Measurements from ENCODE around the gene KCNC2. TPM values are rescaled to one million over a fixed set of nuclear protein-coding genes. Genes with fewer than 3 reads are reported as not detected.
A peak's percentile ranks its signal among the peaks of the same experiment; 100 is the strongest.

The KCNC2 gene
- total RNA-seq, 1 experiment from 2014 or later, result not detected

DNA sequence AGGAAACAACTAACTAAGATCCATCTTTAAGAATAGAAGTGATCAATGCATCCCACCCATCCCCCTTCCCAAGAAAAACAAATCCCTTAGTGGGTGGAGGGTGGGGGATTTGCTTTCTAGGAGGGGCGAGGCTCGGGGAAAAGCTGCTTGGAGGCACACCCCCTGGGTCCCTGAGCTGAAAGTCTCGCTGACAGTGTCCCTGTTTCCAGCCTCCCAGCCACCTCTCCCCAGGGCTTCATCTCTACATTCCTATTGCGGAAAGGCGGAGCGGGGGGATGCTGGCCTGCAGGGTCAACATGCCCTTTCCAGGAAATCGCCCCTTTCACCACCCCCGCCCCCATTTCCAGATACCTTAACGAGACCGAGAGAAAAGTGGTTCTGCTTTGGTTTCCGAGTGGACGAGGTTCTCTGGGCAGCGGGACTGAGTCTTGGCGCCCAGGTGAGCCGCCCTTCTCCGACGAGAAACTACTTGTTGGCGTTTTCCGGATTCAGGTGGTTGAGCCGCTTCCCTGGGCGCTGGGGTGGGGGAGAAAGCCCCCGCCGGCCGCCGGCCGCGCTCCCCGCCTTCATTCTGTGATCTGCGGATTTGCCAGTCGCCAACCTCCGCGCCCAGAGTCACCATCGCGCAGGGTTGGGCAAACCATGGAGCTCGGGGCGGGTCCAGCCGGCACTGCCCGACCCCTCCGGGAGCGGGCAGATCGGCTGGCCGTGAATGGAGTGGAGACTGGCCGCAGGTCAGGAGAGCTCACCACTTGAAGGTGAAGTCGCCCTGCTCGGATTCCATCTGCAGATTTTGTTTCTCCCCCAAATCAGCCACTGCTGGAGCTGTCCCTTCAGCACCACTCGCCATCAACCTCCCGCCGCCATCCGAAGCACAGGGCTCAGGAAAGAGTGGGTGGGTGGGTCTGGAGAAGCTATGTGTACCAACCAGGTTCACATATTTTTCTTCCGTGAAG lies 505 bp downstream of the KCNC2 start:
- Histone ChIP-seq H3K36me3 (ENCODE audit: control insufficient read depth, insufficient read depth, low read length) (no peaks in the 10 kb centered on the region), H3K27me3 (ENCODE audit: control insufficient read depth, insufficient read depth, low read length) (no peaks in the 10 kb centered on the region), H3K27ac (ENCODE audit: low read length) (no peak overlapping the region), H3K4me1 (ENCODE audit: control insufficient read depth, insufficient read depth, low read length) (no peaks in the 10 kb centered on the region), H3K4me3 (ENCODE audit: low read depth in 2 of 2, low read length in 2 of 2) (no peak overlapping the region), H3K9me3 (ENCODE audit: control insufficient read depth, insufficient read depth, low read depth, low read length) (peaks cover 3% of the 10 kb centered on the region; the same call in 1 of the 2 replicates)
- in situ Hi-C loops (cut with HindIII; ENCODE audit: low pct_unique_long_range_greater_than_20kb, low sequenced_read_pairs), result no loop called here
- ChIA-PET POLR2A (no interaction called here), CTCF (no interaction called here)
- intact Hi-C loops (cut with micrococcal nuclease; ENCODE audit: unreplicated experiment), result no loop called here
- DNase-seq (ENCODE audit: low read depth, low spot score) (no peak), ATAC-seq (no peak)
- no TSS peak for BruUV-seq (replicated peaks)
- TF ChIP-seq, protein P1, sequence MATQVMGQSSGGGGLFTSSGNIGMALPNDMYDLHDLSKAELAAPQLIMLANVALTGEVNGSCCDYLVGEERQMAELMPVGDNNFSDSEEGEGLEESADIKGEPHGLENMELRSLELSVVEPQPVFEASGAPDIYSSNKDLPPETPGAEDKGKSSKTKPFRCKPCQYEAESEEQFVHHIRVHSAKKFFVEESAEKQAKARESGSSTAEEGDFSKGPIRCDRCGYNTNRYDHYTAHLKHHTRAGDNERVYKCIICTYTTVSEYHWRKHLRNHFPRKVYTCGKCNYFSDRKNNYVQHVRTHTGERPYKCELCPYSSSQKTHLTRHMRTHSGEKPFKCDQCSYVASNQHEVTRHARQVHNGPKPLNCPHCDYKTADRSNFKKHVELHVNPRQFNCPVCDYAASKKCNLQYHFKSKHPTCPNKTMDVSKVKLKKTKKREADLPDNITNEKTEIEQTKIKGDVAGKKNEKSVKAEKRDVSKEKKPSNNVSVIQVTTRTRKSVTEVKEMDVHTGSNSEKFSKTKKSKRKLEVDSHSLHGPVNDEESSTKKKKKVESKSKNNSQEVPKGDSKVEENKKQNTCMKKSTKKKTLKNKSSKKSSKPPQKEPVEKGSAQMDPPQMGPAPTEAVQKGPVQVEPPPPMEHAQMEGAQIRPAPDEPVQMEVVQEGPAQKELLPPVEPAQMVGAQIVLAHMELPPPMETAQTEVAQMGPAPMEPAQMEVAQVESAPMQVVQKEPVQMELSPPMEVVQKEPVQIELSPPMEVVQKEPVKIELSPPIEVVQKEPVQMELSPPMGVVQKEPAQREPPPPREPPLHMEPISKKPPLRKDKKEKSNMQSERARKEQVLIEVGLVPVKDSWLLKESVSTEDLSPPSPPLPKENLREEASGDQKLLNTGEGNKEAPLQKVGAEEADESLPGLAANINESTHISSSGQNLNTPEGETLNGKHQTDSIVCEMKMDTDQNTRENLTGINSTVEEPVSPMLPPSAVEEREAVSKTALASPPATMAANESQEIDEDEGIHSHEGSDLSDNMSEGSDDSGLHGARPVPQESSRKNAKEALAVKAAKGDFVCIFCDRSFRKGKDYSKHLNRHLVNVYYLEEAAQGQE (IDR thresholded peaks at IDR 0.05; ENCODE audit: insufficient read depth in 1 of 2, low read depth in 2 of 2, low read length in 1 of 2), result peak; percentile 71 to 73; a peak in 3 of 4 replicates
- no peak for TF ChIP-seq TCF7L2 (IDR thresholded peaks at IDR 0.05; ENCODE audit: low read depth, low read length)

DNA sequence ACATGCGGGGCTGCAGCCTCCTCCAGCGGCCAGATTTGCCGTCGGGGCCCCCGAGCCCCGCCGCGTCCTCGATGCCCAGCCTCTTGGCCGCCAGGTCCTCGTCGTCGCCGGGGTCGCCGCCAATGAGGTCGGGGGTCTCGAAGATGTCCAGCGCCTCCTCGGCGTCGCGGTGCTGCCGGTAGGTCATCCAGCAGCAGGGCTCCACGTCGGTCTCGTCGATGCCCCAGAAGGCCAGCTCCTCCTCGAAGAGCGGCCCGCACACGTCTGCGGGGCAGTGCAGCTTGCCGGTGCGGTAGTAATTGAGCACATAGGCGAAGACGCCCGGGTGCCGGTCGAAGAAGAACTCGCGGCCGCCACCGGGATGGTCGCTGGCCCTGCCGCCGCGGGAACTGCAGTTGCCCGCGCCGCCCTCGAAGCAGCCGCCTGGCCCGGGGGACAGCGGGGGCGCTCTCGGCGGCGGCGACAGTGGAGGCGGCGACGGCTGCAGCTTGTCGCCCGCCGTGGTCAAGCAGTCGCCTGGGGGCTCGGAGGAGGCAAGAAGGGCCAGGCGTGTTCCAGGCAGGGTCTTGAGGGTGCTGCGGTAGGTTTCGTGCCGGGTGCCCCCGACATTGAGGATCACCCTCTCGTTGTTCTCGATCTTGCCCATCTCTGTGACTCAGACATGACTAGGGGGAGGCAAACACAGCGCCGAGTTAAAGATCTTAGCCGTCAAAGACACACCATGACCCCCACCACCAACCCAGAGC lies 2.1 kb downstream of the KCNC2 start:
- H3K36me3 ChIP-seq (ENCODE audit: control insufficient read depth, insufficient read depth, low read length), result no peaks in the 10 kb centered on the region
- ChIA-PET POLR2A (interaction anchor here (0.6 kb wide), 1 partner anchor 16 kb away, joined by 4 read pairs; no protein-coding TSS in a partner anchor), CTCF (no interaction called here)
- intact Hi-C loops (cut with micrococcal nuclease; ENCODE audit: unreplicated experiment), result no loop called here
- ATAC-seq (no peak), DNase-seq (ENCODE audit: low read depth, low spot score) (no peak)
- no peaks in the 10 kb centered on the region for H3K27me3 ChIP-seq (ENCODE audit: control insufficient read depth, insufficient read depth, low read length)
- H3K9me3 ChIP-seq (ENCODE audit: control insufficient read depth, insufficient read depth, low read depth, low read length), result peaks cover 3% of the 10 kb centered on the region; the same call in 1 of the 2 replicates
- no TSS peak for BruUV-seq (replicated peaks)
- in situ Hi-C loops (cut with HindIII; ENCODE audit: low pct_unique_long_range_greater_than_20kb, low sequenced_read_pairs), result no loop called here
- H3K27ac ChIP-seq (ENCODE audit: low read length), result no peak overlapping the region
- no peaks in the 10 kb centered on the region for H3K4me1 ChIP-seq (ENCODE audit: control insufficient read depth, insufficient read depth, low read length)
- TF ChIP-seq POLR2AphosphoS5 (IDR thresholded peaks at IDR 0.05; ENCODE audit: low read depth, low read length) (no peak), SIN3A (IDR thresholded peaks at IDR 0.05; ENCODE audit: borderline replicate concordance, insufficient read depth, low read depth, low read length) (no peak), TCF7L2 (IDR thresholded peaks at IDR 0.05; ENCODE audit: low read depth, low read length) (no peak)
- TF ChIP-seq, protein P2, sequence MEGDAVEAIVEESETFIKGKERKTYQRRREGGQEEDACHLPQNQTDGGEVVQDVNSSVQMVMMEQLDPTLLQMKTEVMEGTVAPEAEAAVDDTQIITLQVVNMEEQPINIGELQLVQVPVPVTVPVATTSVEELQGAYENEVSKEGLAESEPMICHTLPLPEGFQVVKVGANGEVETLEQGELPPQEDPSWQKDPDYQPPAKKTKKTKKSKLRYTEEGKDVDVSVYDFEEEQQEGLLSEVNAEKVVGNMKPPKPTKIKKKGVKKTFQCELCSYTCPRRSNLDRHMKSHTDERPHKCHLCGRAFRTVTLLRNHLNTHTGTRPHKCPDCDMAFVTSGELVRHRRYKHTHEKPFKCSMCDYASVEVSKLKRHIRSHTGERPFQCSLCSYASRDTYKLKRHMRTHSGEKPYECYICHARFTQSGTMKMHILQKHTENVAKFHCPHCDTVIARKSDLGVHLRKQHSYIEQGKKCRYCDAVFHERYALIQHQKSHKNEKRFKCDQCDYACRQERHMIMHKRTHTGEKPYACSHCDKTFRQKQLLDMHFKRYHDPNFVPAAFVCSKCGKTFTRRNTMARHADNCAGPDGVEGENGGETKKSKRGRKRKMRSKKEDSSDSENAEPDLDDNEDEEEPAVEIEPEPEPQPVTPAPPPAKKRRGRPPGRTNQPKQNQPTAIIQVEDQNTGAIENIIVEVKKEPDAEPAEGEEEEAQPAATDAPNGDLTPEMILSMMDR (IDR thresholded peaks at IDR 0.05), result no peak
- TF ChIP-seq, protein P1 (IDR thresholded peaks at IDR 0.05; ENCODE audit: insufficient read depth in 1 of 2, low read depth in 2 of 2, low read length in 1 of 2), result no peak
- H3K4me3 ChIP-seq (ENCODE audit: low read depth in 2 of 2, low read length in 2 of 2), result no peak overlapping the region
